ENCODE measurements around the gene ANXA2R.
"Not testable (repeated sequence)": the region's sequence is repeated elsewhere in the genome, so short reads cannot be mapped to it uniquely, and the experiment has no call there.

The ANXA2R gene

DNA sequence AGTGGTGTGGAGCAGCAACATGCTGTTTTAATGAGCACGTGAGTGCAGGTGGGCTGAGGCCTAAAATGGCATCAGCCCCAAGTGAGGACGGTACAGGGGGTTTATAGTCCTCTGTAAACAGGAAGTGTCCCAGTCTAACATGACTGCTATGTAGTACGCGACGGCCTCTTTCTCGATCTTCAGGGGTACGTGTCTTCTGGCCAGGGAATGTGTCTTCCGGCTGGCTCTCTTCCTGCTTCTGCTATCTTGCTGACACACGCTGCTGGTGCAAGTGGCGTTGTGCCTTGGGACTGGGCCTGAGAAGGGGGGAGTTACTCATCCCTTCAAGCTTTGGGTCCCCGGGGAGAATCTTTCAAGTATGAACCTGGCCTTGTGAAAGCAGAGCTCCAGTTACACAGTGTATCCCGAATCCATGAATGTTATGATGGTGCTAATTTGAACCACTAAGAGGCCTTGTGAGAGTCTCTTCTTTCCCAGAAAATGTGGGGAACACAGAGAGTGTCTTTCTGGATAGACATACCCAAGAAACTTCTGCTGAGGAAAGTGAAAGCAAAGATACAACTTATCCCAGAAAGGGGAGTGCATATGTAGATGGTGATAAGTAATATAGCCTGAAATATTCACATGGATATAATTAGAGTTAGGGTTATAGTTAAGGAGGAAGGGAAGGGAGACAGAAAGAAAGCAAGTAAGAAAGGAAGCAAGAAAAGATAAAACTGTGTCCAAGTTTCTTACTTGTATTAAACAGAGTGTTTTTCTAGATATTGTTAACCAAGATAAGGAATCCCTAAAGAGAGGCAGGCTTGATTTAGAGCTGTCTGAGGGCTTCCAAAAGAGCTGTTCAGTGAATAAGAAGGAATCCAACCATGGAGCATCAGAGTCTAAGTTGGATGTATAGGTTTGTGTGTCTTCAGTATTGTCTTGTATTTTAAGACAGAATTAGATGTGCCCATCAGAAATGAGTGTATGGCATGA, 35.5 kb upstream of the ANXA2R start:
- H3K4me3 ChIP-seq (ENCODE audit: low read depth, low read length) = no peak overlapping the region
- in situ Hi-C loops (cut with HindIII; ENCODE audit: low sequenced_read_pairs) = no loop called here
- peak; percentile 34 for DNase-seq (ENCODE audit: low read depth, low spot score)
- TF ChIP-seq, protein P1, sequence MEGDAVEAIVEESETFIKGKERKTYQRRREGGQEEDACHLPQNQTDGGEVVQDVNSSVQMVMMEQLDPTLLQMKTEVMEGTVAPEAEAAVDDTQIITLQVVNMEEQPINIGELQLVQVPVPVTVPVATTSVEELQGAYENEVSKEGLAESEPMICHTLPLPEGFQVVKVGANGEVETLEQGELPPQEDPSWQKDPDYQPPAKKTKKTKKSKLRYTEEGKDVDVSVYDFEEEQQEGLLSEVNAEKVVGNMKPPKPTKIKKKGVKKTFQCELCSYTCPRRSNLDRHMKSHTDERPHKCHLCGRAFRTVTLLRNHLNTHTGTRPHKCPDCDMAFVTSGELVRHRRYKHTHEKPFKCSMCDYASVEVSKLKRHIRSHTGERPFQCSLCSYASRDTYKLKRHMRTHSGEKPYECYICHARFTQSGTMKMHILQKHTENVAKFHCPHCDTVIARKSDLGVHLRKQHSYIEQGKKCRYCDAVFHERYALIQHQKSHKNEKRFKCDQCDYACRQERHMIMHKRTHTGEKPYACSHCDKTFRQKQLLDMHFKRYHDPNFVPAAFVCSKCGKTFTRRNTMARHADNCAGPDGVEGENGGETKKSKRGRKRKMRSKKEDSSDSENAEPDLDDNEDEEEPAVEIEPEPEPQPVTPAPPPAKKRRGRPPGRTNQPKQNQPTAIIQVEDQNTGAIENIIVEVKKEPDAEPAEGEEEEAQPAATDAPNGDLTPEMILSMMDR (IDR thresholded peaks at IDR 0.05; ENCODE audit: low read depth, low read length) = no peak

DNA sequence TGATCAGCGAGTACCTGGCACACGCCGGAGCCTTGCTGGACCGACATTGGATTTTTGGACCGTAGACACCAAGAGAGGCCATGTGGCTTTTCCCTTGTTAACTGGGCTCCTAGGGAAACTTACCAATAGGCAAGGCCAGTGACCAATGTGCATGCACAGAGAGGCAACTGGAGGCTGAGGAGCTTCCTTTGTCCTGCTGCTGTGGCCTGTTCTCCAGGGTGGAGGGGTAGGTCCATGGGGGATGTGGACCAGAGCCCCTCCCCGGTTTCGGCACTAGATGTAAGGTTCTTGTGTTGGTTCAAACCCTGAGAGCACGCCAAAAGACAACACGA, 34.8 kb upstream of the ANXA2R start:
- TF ChIP-seq, protein P1 (IDR thresholded peaks at IDR 0.05; ENCODE audit: low read depth, low read length) = no peak
- DNase-seq (ENCODE audit: low read depth, low spot score) = no peak

DNA sequence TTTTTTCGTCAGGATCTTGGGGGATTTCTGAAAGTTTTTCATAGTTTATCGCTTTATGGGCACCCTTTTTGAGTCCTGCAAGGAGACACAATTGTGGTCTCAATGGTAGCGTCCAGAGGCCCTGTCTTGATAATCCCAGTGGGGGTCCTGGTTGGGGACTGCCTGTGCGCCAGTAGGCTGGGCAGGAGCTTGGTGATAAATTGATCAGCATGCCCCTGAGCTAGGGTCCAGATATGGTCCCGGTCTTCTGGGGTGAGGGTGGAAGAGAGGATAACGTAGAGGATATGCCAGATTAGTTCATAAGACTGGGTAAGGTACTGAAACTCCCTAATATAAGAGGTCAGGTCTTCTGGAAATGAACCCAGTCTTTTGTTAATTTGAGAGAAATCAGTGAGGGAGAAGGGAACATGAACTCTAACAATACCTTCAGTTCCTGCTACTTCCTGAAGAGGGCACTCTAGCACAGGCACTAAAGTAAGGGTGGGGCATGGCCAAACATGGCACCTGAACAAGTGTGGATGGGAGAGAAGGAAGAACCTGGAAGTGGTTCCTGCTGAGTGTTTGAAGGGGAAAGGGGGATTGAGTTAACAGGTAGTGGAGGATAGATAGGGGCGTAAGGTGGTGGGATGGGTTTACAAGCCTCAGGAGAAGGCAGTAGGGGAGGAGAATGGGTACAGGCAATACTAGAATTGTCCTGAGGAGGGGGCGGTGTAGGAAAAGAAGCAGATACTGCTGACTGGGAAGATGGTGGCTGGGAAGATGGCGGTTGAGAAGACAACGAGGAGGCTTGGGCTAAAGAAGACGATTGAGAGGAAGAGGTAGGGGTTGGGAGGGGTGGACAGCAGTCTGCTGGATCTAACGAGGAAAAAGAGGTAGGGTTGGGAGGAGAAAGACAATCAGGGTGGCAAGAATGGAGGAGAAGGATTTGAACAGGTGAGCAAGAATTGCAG, 33.8 kb upstream of the ANXA2R start:
- in situ Hi-C loops (cut with HindIII; ENCODE audit: low sequenced_read_pairs) = no loop called here
- no peak for DNase-seq (ENCODE audit: low read depth, low spot score)

More for the DNA sequence above, 34.8 kb upstream of the ANXA2R start:
- no peak overlapping the region for H3K4me3 ChIP-seq (ENCODE audit: low read depth, low read length)
- in situ Hi-C loops (cut with HindIII; ENCODE audit: low sequenced_read_pairs) = no loop called here

DNA sequence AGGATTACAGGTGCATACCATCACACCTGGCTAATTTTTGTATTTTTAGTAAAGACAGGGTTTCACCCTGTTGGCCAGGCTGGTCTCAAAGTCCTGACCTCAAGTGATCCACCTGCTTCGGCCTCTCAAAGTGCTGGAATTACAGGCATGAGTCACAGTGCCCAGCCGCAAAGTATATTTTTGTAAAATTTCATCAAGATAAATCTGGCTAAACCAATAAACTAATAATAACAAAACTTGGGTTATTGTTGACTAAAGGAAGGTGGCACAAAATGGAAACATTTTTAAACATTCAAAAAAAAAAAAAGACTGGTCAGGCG, 29.2 kb upstream of the ANXA2R start:
- in situ Hi-C loops (cut with HindIII; ENCODE audit: low sequenced_read_pairs); DNase-seq (ENCODE audit: low read depth, low spot score); H3K4me3 ChIP-seq (ENCODE audit: low read depth, low read length): not testable (repeated sequence)

More for the DNA sequence above, 33.8 kb upstream of the ANXA2R start:
- H3K4me3 ChIP-seq (ENCODE audit: low read depth, low read length) = no peak overlapping the region
- TF ChIP-seq, protein P1 (IDR thresholded peaks at IDR 0.05; ENCODE audit: low read depth, low read length) = peak; percentile 56

DNA sequence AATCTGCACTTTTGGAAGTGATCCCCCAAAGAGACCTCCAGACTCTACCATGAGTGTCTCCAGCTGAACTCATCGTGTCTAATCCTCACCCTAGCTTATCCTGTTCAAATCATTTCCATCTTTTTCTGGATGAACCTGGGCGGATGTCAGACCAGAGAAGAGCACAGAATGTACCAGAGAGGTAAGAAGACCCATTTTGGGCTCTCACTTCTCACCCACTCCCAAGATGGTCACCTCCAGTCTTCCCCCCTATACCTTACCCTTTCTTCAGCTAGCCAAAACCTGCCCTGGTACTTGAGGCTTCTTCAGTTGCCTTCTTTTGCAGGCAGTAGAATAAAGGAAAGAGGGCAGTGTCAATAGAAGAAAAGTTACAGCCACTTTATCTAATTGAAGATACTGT, 27.9 kb upstream of the ANXA2R start:
- TF ChIP-seq, protein P1 (IDR thresholded peaks at IDR 0.05; ENCODE audit: low read depth, low read length) = no peak
- peak overlapping the region; percentile 86 for H3K4me3 ChIP-seq (ENCODE audit: low read depth, low read length)
- in situ Hi-C loops (cut with HindIII; ENCODE audit: low sequenced_read_pairs) = no loop called here
- no peak for DNase-seq (ENCODE audit: low read depth, low spot score)

DNA sequence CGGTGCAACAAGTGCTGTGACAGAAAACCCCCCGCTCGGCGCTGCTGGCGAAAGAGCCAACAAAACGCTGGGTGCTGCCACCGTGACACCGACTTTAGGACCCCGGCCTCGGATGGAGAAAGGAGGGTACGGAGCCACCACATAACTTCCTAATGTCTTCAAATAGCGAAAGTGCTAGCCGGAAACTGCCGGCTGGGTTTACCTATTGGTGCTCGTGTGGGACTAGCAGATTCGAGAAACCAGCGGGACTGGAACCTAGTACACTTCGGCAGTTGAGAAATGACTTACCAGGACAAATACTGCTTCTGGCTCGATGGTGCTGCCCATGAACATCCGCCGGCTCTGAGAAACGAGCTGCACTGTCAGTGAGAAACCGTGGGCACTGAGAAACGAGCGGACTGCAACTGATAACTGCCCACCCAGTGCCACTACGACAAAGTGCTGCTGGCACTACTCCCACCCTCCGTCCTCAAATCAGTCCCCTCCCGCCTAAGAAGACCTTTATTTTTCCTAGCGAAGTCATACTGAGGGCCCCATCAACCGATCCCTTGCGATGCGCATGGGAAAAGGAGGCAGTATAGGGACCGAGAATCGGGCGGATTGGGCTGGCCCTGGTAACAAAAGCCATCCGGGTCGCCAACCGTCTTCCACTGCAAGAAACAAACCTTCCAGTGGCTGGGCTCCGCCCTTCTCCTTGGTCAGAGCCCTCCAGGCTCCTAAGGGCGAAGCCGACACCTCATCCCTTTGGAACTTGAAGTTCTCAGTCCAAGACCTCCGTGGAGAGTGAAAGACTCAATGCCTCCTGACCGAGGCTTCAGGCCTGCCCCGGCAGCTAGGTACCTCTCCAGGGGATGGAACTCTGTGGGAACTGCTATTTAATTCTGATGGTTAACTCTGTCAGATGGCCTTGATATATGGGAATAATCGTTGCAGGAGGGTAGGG, 27.0 kb upstream of the ANXA2R start:
- DNase-seq (ENCODE audit: low read depth, low spot score) = peak; percentile 93
- in situ Hi-C loops (cut with HindIII; ENCODE audit: low sequenced_read_pairs) = no loop called here
- TF ChIP-seq, protein P1 (IDR thresholded peaks at IDR 0.05; ENCODE audit: low read depth, low read length) = no peak

More for the DNA sequence above, 27.0 kb upstream of the ANXA2R start:
- H3K4me3 ChIP-seq (ENCODE audit: low read depth, low read length) = peak overlapping the region; percentile 86

Measured in astrocyte of the spinal cord (primary cell).